SK-N-SH treated with all-trans-retinoic acid at 6 μM for 48 hours (cell line): Measurements from ENCODE around the gene NFS1.

Experiments
- ARNTL ChIP-seq: fragments of 450-650 bp; formaldehyde crosslinking; IDR thresholded peaks from 2 replicates; pipeline ENCODE4 v1.5.0; 2020; ENCODE audit warnings: low read depth, mild to moderate bottlenecking, moderate library complexity, borderline replicate concordance
- CREB5 ChIP-seq: fragments of 250-450 bp; sonication (Bioruptor Pico); IDR thresholded peaks from 2 replicates; pipeline ENCODE4 v1.5.1; 2020; ENCODE audit warnings: low read depth, mild to moderate bottlenecking, moderate library complexity
- ESRRG ChIP-seq: fragments of 250-450 bp; sonication (Bioruptor Pico); IDR thresholded peaks from 2 replicates; pipeline ENCODE4 v1.6.1; 2021; ENCODE audit warnings: mild to moderate bottlenecking
- GLIS3 ChIP-seq: fragments of 250-450 bp; sonication (Bioruptor Pico); IDR thresholded peaks from 2 replicates; pipeline ENCODE4 v1.5.0; 2020; ENCODE audit warnings: mild to moderate bottlenecking, moderate library complexity
- ZC3H10 ChIP-seq: fragments of 250-450 bp; sonication (Bioruptor Pico); IDR thresholded peaks from 2 replicates; pipeline ENCODE4 v1.5.1; 2021; ENCODE audit warnings: mild to moderate bottlenecking, moderate library complexity
- ZNF565 ChIP-seq: fragments of 450-650 bp; formaldehyde crosslinking; conservative IDR thresholded peaks from 2 replicates; pipeline ENCODE4 v1.5.0; 2020; ENCODE audit warnings: low read depth, mild to moderate bottlenecking, moderate library complexity
- ZNF70 ChIP-seq: fragments of 450-650 bp; formaldehyde crosslinking; IDR thresholded peaks from 2 replicates; pipeline ENCODE4 v1.5.0; 2020; ENCODE audit warnings: mild to moderate bottlenecking, moderate library complexity

GRCh38 chr20:35618263-35619131, 80.7 kb downstream of the NFS1 start:
- no peak for TF ChIP-seq CREB5 (CRISPR knock-in tag)
- no peak for TF ChIP-seq GLIS3 (CRISPR knock-in tag)
- TF ChIP-seq ESRRG (CRISPR knock-in tag), result no peak
- no peak for TF ChIP-seq ZNF70 (CRISPR knock-in tag)
- TF ChIP-seq ZC3H10 (CRISPR knock-in tag), result no peak
- no peak for TF ChIP-seq ZNF565 (CRISPR knock-in tag)
- TF ChIP-seq ARNTL, result no peak
